Measurements from ENCODE around the gene PDSS1. TPM values are rescaled to one million over a fixed set of nuclear protein-coding genes. Genes with fewer than 3 reads are reported as not detected.

Gene PDSS1
- total and polyA plus RNA-seq, 2 of the 13 experiments (the other 11 are each of a cell fraction or from before 2014, with no cell fraction given) = 18.7 to 19.3 TPM

DNA sequence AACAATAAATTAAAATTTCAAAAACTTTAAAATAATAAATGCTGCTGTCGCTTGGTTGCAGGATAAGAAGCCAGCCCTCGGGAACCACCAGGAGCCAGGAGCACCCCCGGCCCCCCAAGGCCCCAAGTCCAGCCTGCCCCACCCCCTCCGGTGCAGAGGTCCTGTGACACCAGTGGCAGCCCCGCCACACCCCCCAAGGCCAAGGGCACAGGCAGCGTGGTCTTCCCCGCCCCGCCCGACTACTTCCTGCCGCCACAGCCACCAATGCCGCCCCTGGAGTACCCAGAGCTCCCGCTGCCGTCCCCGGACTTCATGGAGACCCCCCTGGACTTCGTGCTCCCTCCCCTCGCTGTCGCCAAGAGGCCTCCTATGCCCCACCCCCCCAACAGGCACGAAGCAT, 44.5 kb upstream of the PDSS1 start:
- WGBS (ENCODE audit: low lambda C conversion rate) = 52% methylated on average over 18 of the region's 18 CpGs
- intact Hi-C loops (cut with micrococcal nuclease; ENCODE audit: unreplicated experiment) = no loop called here
- H3K27ac ChIP-seq (ENCODE audit: extremely low read length, insufficient read depth, low read length) = no peak overlapping the region
- in situ Hi-C loops (cut with HindIII; ENCODE audit: extremely low pct_ligation_motif_present, low pct_unique_long_range_greater_than_20kb) = no loop called here
- no peaks in the 10 kb centered on the region for H3K9me3 ChIP-seq (ENCODE audit: low read length)
- H3K4me2 ChIP-seq (ENCODE audit: low read depth, low read length) = no peak overlapping the region
- BruUV-seq (replicated peaks) = no TSS peak
- no peak overlapping the region for H3K9ac ChIP-seq (ENCODE audit: insufficient read depth, low read depth, low read length)
- H4K20me1 ChIP-seq (ENCODE audit: insufficient read depth, low read length) = no peaks in the 10 kb centered on the region
- POLR2A ChIA-PET = no interaction called here
- H3K36me3 ChIP-seq (replicated peaks in 1 of 2; ENCODE audit: control insufficient read depth in 1 of 2, insufficient read depth in 2 of 2, low read length in 2 of 2) = no peaks in the 10 kb centered on the region
- CTCF ChIA-PET (ENCODE audit: low intra/inter-chr PET ratio, low total read pairs) = no interaction called here
- no peak for DNase-seq (ENCODE audit: low spot score)
- no peak overlapping the region for H2AFZ ChIP-seq (ENCODE audit: low read length)
- no peak overlapping the region for H3K4me3 ChIP-seq (replicated peaks in 1 of 3; ENCODE audit: insufficient read depth in 1 of 3, low read depth in 2 of 3, low read length in 3 of 3)
- FAIRE-seq = no peak
- no peak for ATAC-seq
- H3K4me1 ChIP-seq (ENCODE audit: insufficient read depth, low read length) = no peaks in the 10 kb centered on the region
- peaks cover 0 to 6% of the 10 kb centered on the region in 2 experiments; a peak in 2 of 5 replicates for H3K27me3 ChIP-seq (ENCODE audit: control insufficient read depth in 1 of 2, insufficient read depth in 2 of 2, low read length in 2 of 2)
- no peaks in the 10 kb centered on the region for H3K79me2 ChIP-seq (ENCODE audit: insufficient read depth, low read length)
- TF ChIP-seq, protein P1, sequence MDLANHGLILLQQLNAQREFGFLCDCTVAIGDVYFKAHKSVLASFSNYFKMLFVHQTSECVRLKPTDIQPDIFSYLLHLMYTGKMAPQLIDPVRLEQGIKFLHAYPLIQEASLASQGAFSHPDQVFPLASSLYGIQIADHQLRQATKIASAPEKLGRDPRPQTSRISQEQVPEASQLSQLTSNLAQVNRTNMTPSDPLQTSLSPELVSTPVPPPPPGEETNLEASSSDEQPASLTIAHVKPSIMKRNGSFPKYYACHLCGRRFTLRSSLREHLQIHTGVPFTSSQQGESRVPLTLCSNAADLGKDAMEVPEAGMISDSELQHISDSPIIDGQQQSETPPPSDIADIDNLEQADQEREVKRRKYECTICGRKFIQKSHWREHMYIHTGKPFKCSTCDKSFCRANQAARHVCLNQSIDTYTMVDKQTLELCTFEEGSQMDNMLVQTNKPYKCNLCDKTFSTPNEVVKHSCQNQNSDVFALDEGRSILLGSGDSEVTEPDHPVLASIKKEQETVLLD (CRISPR knock-in tag; IDR thresholded peaks at IDR 0.05; ENCODE audit: low read depth) = no peak
- TF ChIP-seq, protein P2, sequence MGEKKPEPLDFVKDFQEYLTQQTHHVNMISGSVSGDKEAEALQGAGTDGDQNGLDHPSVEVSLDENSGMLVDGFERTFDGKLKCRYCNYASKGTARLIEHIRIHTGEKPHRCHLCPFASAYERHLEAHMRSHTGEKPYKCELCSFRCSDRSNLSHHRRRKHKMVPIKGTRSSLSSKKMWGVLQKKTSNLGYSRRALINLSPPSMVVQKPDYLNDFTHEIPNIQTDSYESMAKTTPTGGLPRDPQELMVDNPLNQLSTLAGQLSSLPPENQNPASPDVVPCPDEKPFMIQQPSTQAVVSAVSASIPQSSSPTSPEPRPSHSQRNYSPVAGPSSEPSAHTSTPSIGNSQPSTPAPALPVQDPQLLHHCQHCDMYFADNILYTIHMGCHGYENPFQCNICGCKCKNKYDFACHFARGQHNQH (CRISPR knock-in tag; IDR thresholded peaks at IDR 0.05) = no peak
- TF ChIP-seq, protein P3, sequence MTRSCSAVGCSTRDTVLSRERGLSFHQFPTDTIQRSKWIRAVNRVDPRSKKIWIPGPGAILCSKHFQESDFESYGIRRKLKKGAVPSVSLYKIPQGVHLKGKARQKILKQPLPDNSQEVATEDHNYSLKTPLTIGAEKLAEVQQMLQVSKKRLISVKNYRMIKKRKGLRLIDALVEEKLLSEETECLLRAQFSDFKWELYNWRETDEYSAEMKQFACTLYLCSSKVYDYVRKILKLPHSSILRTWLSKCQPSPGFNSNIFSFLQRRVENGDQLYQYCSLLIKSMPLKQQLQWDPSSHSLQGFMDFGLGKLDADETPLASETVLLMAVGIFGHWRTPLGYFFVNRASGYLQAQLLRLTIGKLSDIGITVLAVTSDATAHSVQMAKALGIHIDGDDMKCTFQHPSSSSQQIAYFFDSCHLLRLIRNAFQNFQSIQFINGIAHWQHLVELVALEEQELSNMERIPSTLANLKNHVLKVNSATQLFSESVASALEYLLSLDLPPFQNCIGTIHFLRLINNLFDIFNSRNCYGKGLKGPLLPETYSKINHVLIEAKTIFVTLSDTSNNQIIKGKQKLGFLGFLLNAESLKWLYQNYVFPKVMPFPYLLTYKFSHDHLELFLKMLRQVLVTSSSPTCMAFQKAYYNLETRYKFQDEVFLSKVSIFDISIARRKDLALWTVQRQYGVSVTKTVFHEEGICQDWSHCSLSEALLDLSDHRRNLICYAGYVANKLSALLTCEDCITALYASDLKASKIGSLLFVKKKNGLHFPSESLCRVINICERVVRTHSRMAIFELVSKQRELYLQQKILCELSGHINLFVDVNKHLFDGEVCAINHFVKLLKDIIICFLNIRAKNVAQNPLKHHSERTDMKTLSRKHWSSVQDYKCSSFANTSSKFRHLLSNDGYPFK (CRISPR knock-in tag; IDR thresholded peaks at IDR 0.05; ENCODE audit: borderline replicate concordance) = no peak
- TF ChIP-seq ZNF234 (CRISPR knock-in tag; conservative IDR thresholded peaks at IDR 0.05) (no peak), ATM (IDR thresholded peaks at IDR 0.05; ENCODE audit: borderline replicate concordance) (no peak), ZMAT3 (CRISPR knock-in tag; conservative IDR thresholded peaks at IDR 0.05) (no peak), ZNF441 (CRISPR knock-in tag; IDR thresholded peaks at IDR 0.05; ENCODE audit: borderline replicate concordance) (no peak), MBNL3 (CRISPR knock-in tag; conservative IDR thresholded peaks at IDR 0.05) (no peak), ZNF660 (CRISPR knock-in tag; IDR thresholded peaks at IDR 0.05; ENCODE audit: borderline replicate concordance, low read depth) (no peak)
- TF ChIP-seq, protein P4, sequence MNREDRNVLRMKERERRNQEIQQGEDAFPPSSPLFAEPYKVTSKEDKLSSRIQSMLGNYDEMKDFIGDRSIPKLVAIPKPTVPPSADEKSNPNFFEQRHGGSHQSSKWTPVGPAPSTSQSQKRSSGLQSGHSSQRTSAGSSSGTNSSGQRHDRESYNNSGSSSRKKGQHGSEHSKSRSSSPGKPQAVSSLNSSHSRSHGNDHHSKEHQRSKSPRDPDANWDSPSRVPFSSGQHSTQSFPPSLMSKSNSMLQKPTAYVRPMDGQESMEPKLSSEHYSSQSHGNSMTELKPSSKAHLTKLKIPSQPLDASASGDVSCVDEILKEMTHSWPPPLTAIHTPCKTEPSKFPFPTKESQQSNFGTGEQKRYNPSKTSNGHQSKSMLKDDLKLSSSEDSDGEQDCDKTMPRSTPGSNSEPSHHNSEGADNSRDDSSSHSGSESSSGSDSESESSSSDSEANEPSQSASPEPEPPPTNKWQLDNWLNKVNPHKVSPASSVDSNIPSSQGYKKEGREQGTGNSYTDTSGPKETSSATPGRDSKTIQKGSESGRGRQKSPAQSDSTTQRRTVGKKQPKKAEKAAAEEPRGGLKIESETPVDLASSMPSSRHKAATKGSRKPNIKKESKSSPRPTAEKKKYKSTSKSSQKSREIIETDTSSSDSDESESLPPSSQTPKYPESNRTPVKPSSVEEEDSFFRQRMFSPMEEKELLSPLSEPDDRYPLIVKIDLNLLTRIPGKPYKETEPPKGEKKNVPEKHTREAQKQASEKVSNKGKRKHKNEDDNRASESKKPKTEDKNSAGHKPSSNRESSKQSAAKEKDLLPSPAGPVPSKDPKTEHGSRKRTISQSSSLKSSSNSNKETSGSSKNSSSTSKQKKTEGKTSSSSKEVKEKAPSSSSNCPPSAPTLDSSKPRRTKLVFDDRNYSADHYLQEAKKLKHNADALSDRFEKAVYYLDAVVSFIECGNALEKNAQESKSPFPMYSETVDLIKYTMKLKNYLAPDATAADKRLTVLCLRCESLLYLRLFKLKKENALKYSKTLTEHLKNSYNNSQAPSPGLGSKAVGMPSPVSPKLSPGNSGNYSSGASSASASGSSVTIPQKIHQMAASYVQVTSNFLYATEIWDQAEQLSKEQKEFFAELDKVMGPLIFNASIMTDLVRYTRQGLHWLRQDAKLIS (CRISPR knock-in tag; IDR thresholded peaks at IDR 0.05) = no peak
- TF ChIP-seq, protein P5, sequence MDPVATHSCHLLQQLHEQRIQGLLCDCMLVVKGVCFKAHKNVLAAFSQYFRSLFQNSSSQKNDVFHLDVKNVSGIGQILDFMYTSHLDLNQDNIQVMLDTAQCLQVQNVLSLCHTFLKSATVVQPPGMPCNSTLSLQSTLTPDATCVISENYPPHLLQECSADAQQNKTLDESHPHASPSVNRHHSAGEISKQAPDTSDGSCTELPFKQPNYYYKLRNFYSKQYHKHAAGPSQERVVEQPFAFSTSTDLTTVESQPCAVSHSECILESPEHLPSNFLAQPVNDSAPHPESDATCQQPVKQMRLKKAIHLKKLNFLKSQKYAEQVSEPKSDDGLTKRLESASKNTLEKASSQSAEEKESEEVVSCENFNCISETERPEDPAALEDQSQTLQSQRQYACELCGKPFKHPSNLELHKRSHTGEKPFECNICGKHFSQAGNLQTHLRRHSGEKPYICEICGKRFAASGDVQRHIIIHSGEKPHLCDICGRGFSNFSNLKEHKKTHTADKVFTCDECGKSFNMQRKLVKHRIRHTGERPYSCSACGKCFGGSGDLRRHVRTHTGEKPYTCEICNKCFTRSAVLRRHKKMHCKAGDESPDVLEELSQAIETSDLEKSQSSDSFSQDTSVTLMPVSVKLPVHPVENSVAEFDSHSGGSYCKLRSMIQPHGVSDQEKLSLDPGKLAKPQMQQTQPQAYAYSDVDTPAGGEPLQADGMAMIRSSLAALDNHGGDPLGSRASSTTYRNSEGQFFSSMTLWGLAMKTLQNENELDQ (CRISPR knock-in tag; IDR thresholded peaks at IDR 0.05; ENCODE audit: borderline replicate concordance) = no peak
- TF ChIP-seq, protein P6, sequence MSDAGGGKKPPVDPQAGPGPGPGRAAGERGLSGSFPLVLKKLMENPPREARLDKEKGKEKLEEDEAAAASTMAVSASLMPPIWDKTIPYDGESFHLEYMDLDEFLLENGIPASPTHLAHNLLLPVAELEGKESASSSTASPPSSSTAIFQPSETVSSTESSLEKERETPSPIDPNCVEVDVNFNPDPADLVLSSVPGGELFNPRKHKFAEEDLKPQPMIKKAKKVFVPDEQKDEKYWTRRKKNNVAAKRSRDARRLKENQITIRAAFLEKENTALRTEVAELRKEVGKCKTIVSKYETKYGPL (CRISPR knock-in tag; IDR thresholded peaks at IDR 0.05) = no peak

All from HepG2 (cell line).